ENCODE data around the gene NAP1L1.
A peak's percentile ranks its signal among the peaks of the same experiment; 100 is the strongest.

Gene NAP1L1

DNA sequence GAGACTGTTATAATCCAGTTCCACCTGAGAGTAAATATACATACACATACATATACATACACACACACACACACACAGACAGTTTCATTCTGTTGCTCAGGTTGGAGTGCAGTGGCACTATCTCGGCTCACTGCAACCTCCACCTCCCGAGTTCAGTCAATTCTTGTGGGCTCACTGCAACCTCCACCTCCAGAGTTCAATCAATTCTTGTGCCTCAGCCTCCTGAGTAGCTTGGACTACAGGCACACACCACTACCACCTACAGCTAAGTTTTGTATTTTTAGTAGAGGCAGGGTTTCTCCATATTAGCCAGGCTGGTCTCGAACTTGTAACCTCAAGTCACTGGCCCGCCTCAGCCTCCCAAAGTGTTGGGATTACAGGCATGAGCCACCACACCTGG is 44.0 kb downstream of the NAP1L1 start:
- DNase-seq (ENCODE audit: low read depth) = no peak

DNA sequence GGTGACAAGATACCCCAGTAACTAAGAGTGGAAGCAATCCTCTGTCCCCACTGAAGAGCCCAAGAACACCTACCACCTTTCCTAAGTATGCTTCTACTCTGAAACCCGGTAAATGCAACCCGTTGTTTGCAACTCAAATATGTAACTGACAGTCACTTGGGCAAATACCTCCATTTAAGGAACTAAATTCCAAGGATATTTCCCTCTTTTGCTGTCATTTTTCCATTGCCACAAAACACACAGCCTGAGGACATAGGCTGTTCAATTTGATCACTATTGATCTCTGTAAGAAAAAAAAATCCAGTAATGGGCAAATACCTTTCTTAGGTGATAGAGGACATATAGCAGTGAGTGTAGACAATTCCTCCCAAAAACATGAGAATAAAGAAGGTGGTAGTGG is 46.3 kb downstream of the NAP1L1 start:
- DNase-seq (ENCODE audit: low read depth) = no peak

DNA sequence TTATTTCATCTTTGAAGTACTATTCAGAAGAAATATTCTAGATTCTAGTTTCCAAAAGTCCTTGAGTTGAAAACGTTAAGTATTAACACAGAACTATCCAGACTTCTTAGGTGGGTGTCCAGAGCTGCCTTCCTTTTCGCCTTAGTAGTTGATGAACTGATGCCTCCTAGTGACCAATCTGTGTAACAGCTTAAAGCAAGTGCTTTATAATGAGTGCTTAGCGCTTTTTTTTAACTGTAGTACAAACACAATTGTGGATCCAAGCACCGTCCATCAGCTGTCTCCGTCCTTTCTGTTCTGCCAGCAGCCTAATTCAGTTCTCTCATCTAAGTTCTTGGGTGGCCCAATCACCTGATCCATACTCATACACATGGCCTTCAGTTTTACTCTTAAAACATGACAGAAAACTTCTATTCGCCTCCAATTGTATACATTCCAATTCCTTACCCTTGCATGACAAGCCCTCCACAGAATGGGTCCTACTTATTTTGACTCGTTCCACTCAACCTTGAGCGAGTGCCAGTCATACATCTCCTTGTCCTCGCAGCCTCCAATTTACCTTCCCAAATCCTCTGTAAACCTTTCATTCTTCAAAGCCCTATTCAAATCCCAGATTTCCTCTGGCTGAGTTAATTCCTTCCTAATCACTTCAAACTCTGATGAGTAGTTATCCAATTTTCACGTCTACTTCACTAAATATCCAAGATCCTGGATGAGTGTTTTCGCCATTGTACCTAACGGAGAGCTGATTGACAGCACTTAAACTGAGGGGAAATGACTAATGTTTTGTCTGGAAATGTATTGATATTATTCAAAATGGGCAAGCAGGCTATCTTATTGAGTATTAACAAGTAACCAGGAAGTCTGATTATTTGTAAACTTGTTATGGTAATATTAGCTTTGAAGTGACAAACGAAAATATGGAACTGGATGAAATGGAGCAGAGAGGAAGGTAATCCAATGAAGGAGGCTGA is 47.1 kb downstream of the NAP1L1 start:
- no peak for DNase-seq (ENCODE audit: low read depth)

- no peak for DNase-seq (ENCODE audit: low read depth)
These were observed 49.4 kb downstream of the NAP1L1 start for GRCh38 chr12:76035045-76035444.

DNA sequence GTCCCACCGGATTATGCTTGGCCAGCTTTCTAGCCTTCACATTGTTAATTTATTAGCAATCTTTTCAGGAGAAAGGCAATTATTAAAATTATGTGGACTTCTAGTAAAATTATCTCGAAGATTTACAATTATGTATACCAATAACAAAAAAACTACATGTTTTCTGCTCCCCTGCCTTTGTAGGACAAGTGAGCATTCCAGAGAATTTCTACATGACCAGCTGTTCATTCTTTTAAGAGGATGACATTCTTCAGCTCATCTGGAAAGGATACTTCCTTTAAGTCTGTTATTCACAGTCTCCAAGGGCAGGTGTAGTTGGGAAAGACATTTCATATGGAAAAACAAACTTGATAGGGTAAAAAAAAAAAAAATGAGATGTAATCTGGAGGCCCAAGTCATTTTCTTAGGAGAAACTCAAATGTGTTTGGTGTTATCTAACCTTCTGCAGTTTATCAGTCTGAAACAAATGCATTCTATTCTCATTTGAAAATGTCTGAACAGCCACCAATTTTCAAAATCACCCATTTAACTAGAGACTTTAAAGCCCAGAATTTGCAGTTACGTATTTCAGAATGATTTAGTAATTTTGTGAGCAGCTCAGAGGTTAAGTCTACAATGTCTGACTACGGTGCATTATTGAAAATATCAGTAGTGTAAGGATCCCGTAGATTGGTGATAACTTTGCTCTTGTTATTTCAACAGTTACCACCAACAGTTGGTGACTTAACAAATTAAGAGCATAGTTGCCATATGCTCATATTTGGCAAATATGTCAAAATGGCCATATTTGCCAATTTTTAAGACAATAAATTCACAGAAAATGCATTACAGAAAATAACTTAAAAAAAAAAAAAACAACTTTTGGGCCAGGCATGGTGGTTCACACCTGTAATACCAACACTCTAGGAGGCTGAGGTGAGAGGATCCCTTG is 51.1 kb downstream of the NAP1L1 start:
- DNase-seq (ENCODE audit: low read depth) = no peak

- DNase-seq (ENCODE audit: low read depth) = peak; percentile 58
These were observed 52.2 kb downstream of the NAP1L1 start for GRCh38 chr12:76032043-76032981.

DNA sequence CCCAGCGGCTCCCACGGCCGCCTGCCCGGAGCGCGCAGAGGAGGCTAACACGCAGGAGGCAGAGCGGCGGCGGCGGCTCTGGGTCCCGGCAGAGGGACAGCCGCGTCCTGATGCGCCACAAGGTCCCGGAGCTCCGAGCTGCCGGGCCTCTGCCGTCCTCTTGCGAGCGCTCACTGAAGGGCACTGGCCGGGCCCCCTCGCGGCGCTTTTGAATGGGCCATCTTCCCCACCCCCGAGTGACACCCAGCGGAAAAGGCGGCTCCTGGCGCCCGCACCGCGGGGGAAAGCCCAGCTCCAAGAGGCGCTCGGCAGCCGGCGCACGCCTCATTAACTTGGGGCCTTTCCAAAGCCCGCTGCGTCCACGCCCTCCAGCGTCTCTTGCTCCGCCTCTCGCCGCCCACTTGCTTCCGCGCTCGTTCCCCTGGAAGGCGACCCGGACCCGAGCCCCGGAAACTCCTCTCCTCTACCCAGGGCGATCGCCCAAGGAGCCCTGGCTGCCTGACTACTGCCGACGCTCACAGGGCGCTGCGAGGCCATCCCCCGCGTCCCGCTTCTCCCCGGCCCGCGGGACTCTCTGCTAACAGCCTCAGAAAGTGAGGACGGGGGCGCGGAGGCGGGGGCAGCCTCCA is 53.0 kb downstream of the NAP1L1 start, which contains the start of gene PHLDA1:
PHLDA1 (minus strand) TSS at position 363 of the 629 bp plus-strand sequence.
- peak; percentile 86 for DNase-seq (ENCODE audit: low read depth)

GRCh38 chr12:76031081-76031413 is 53.4 kb downstream of the NAP1L1 start:
- DNase-seq (ENCODE audit: low read depth) = no peak

GRCh38 chr12:76030341-76031080 is 54.0 kb downstream of the NAP1L1 start:
- no peak for DNase-seq (ENCODE audit: low read depth)

GRCh38 chr12:76029982-76030340 is 54.5 kb downstream of the NAP1L1 start:
- no peak for DNase-seq (ENCODE audit: low read depth)

- DNase-seq (ENCODE audit: low read depth) = no peak
These were observed 55.8 kb downstream of the NAP1L1 start for GRCh38 chr12:76028571-76029277.

- DNase-seq (ENCODE audit: low read depth) = no peak
These were observed 57.8 kb downstream of the NAP1L1 start for GRCh38 chr12:76026643-76027063.

DNA sequence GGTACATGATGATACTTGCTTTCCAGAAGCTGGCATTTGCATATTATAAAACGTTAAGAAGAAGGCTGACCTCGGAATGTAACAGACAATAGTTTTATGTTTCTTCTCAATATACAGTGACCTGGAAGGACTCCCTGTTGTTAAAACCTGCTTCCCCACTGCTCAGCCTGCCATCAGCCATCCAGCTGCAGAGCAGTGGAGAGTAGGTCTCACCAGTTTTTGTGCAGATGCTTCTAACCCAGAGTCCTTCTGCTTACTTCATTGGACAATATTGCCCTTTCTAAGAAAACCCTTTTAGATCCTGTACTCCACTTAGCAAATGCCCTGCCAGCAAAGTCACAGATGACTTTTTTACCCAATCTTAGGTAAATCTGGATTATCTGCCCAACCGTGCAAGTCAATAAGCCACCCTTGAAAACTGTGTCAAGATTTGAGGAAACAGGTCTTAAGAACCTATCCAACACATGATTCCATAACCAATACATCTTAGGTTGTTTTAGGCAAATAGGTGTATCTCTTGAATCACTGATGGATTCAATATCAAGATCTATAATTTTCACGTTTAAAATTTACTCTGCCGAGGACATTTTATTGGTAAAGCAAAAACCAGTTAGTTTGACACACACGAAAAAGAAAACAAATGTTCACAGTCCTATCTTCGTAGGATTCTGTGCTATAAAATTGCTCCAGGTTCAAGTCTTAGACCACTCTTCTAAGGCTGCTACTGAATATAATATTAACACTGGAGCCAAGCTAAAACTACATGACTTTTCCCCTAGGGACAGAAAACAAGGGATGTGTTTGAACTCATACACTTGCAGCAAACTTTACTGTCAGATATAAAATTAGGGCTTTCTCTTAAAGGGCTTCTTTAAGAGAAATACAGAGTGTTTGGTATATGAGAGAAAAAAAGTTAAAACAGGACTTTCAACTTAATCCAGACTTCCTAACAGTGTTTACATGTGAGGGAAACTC is 58.6 kb downstream of the NAP1L1 start:
- DNase-seq (ENCODE audit: low read depth) = peak; percentile 64

DNA sequence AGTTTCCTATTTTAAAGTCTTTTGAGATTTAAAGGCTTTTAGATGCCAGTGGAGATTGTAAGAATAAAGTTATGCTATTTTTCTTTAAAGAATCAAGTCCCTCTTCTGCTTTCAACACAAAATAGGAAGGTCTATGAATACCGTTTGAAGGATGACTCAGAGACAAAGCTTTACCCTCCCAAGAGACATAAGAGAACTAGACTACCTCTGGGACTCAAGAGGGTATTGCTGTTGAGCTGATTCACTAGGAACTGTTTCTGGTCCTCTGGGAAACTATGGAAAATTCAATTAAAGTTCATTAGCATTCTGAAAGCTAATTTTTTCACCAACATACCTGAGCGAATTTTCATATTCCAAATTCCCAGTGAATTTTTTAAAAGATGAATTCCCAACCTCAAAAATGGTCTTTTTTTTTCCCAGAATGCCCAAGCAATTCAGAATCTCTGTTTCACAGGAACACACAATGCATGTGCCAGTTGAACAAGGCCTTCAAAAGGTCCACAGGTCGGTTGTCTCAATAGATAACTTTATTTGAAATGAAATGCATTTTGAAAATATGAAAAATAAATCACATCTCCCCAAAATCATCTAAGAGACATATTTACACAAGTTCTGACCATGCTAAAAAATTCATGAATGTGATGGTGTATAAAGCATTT is 59.4 kb downstream of the NAP1L1 start:
- peak; percentile 78 for DNase-seq (ENCODE audit: low read depth)

DNA sequence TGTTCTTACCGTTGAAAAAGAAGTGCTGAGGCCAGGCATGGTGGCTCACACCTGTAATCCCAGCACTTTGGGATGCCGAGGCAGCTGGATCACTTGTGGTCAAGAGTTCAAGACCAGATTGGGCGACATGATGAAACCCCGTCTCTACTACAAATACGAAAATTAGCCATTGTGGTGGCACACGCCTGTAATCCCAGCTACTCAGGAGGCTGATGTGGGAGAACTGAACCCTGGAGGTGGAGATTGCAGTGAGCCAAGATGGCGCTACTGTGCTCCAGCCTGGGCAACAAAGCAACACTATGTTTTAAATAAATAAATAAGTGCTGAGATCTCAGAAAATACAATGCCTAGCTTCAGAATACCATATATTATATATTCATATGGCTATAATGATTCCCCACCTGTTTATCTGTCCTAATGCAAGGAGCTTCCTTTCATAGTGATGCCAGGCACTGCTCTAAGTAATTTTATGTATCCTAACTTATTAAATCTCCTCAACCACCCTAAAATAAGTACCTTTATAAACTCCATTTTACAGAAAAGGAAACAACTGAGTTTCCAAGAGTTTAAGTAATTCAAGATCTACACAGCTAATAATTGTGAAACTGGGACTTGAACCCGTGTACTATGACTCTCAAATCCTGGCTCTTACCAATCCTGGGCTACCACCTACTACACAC is 60.2 kb downstream of the NAP1L1 start:
- DNase-seq (ENCODE audit: low read depth) = no peak

GRCh38 chr12:76023069-76023690 is 61.3 kb downstream of the NAP1L1 start:
- DNase-seq (ENCODE audit: low read depth) = no peak

DNA sequence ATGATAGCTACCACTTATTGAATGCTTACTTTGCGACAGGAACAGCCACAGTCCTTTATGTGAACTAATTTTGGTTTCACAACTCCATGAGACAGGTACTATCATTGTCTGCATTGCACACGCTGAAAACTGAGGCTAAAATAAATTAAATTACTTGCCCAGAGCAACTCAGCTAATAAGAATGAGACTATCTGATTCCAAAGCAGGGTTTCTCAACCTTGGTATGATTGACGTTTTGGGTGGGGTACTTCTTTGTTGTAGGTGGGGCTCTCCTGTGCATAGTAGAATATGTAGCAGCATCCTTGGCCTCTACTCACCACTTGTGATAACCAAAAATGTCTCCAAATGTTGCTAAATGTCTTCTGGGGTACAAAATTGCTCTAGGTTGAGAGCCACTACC is 62.0 kb downstream of the NAP1L1 start:
- no peak for DNase-seq (ENCODE audit: low read depth)

Data from HS-5 (cell line).